ENCODE results near the gene VWDE. TPM values are rescaled to one million over a fixed set of nuclear protein-coding genes. Genes with fewer than 3 reads are reported as not detected.
"Not testable (repeated sequence)": the region's sequence is repeated elsewhere in the genome, so short reads cannot be mapped to it uniquely, and the experiment has no call there.

Gene VWDE
- total RNA-seq (2022) (3.0 and 3.1 TPM in 2 replicates), Bru-seq, nascent RNA (percentile 41 among the genes with signal in this experiment), BruChase-seq, experiment 1, labeled RNA remaining after a 6-hour chase (percentile 25 among the genes with signal in this experiment), BruChase-seq, experiment 2, labeled RNA remaining after a 2-hour chase (percentile 42 among the genes with signal in this experiment)
- long read RNA-seq, full-length matches to known transcripts: 1 of 3 reads
- long read RNA-seq, partial matches to known transcripts: 1 of 3 reads
- long read RNA-seq, other reads (novel, unspliced or antisense): 1 of 3 reads

DNA sequence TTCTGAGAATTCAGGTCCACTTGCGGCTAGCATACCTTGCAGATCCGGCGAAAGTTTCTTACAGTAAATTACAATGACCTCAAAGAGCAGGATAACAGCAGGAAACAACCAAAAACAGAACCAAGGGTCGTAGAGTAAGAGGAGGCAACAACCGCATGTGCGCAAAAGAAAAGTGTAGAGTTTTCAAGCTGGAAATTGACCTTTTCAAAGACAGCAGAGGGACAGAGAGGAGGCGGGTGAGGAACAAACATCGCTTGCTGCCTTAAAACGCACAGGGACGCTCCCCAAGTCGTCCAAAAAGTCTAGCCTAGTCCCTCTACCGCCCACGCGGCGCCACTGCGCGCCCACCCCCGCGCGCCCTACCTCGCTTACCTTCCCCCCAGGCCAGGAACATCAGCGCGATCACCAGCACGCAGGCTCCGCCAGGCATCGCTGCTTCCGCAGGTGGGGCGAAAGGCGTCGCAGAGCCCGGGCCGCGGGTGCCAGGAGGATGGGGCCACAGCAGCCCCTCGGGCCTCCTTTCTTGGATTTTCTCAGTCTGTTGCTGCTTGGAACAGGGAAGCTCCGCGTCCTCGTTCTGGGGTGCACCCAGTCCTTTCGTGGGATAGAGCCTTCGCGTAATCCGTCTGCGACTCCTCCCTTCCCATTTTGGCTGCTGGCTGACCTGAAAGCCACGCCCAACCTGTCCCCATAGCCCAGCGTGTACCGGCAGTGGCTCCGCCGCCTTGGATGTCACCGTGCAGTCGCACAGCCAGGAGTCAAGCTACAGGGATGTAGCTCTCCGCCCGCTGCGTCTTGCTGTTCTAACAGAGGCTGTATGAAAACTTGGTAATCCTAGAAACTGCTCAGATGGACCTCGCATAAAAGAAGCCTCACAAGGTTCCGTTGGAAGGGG lies at the start of gene VWDE:
VWDE (minus strand) TSS at position 579 of the 895 bp plus-strand sequence; CDS start at position 430, 149 bp downstream.
- BruUV-seq (replicated peaks): no TSS peak
- CTCF ChIA-PET: interaction anchor here (0.6 to 1.7 kb wide), 11 partner anchors 12 to 860 kb away, joined by 3 to 5 read pairs (median 4); no protein-coding TSS in a partner anchor
- DNase-seq (ENCODE audit: unreplicated experiment): peak; percentile 49
- Mint-ChIP-seq H3K27me3 (ENCODE audit: insufficient read depth, unreplicated experiment) (peaks cover 16% of the 10 kb centered on the region), H3K27ac (ENCODE audit: low read depth, unreplicated experiment) (peak within 1 kb of the TSS; percentile 20), H3K36me3 (ENCODE audit: insufficient read depth, unreplicated experiment) (no peaks in the 10 kb centered on the region), H3K9me3 (ENCODE audit: unreplicated experiment) (peaks cover 11% of the 10 kb centered on the region), H3K4me1 (ENCODE audit: insufficient read depth, unreplicated experiment) (no peaks in the 10 kb centered on the region), H3K4me3 (ENCODE audit: unreplicated experiment) (peak within 1 kb of the TSS; percentile 75)
- intact Hi-C loops (cut with micrococcal nuclease): no loop called here
- POLR2A ChIA-PET: interaction anchor here (0.5 to 2.7 kb wide), 8 partner anchors 12 to 1483 kb away, joined by 3 to 16 read pairs (median 4); partner anchors contain the start of gene TMEM106B
- TF ChIP-seq, protein P1, sequence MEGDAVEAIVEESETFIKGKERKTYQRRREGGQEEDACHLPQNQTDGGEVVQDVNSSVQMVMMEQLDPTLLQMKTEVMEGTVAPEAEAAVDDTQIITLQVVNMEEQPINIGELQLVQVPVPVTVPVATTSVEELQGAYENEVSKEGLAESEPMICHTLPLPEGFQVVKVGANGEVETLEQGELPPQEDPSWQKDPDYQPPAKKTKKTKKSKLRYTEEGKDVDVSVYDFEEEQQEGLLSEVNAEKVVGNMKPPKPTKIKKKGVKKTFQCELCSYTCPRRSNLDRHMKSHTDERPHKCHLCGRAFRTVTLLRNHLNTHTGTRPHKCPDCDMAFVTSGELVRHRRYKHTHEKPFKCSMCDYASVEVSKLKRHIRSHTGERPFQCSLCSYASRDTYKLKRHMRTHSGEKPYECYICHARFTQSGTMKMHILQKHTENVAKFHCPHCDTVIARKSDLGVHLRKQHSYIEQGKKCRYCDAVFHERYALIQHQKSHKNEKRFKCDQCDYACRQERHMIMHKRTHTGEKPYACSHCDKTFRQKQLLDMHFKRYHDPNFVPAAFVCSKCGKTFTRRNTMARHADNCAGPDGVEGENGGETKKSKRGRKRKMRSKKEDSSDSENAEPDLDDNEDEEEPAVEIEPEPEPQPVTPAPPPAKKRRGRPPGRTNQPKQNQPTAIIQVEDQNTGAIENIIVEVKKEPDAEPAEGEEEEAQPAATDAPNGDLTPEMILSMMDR (IDR thresholded peaks at IDR 0.05; ENCODE audit: unreplicated experiment): no peak

DNA sequence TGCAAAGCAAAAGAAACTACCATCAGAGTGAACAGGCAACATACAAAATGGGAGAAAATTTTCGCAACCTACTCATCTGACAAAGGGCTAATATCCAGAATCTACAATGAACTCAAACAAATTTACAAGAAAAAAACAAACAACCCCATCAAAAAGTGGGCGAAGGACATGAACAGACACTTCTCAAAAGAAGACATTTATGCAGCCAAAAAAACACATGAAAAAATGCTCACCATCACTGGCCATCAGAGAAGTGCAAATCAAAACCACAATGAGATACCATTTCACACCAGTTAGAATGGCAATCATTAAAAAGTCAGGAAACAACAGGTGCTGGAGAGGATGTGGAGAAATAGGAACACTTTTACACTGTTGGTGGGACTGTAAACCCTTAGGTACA lies 49.5 kb upstream of the VWDE start:
- H3K27ac Mint-ChIP-seq (ENCODE audit: low read depth, unreplicated experiment); H3K4me1 Mint-ChIP-seq (ENCODE audit: insufficient read depth, unreplicated experiment); H3K4me3 Mint-ChIP-seq (ENCODE audit: unreplicated experiment); BruUV-seq (replicated peaks); intact Hi-C loops (cut with micrococcal nuclease); H3K36me3 Mint-ChIP-seq (ENCODE audit: insufficient read depth, unreplicated experiment); DNase-seq (ENCODE audit: unreplicated experiment); H3K9me3 Mint-ChIP-seq (ENCODE audit: unreplicated experiment): not testable (repeated sequence)
- POLR2A ChIA-PET: interaction anchor here (0.7 kb wide), 1 partner anchor 15 kb away, joined by 3 read pairs; no protein-coding TSS in a partner anchor
- H3K27me3 Mint-ChIP-seq (ENCODE audit: insufficient read depth, unreplicated experiment): peaks cover 16% of the 10 kb centered on the region
- CTCF ChIA-PET: interaction anchor here (0.6 to 7.1 kb wide), 2 partner anchors 37 to 383 kb away, joined by 3 to 125 read pairs; no protein-coding TSS in a partner anchor

DNA sequence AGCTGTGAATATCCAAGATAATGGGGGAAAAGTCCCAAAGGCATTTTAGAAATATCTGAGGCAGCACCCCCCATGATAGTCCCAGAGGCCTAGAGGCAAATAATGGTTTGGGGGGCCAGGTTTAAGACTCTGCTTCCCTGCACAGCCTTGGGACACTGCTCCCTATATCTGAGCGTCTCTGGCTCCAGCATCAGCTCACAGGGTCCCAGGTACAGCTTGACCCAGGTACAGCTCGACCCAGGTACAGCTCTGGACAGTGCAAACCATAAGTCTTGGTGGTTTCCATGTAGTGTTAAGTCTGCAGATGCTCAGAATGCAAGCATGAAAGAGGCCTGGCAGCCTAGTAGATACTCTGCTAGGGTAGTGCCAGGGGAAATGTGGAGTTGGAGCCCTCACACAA lies 47.0 kb upstream of the VWDE start:
- no peak for DNase-seq (ENCODE audit: unreplicated experiment)
- H3K4me1 Mint-ChIP-seq (ENCODE audit: insufficient read depth, unreplicated experiment): no peaks in the 10 kb centered on the region
- no peaks in the 10 kb centered on the region for H3K9me3 Mint-ChIP-seq (ENCODE audit: unreplicated experiment)
- H3K4me3 Mint-ChIP-seq (ENCODE audit: unreplicated experiment): no peak overlapping the region
- no TSS peak for BruUV-seq (replicated peaks)
- peaks cover 16% of the 10 kb centered on the region for H3K27me3 Mint-ChIP-seq (ENCODE audit: insufficient read depth, unreplicated experiment)
- H3K36me3 Mint-ChIP-seq (ENCODE audit: insufficient read depth, unreplicated experiment): no peaks in the 10 kb centered on the region
- TF ChIP-seq, protein P1 (IDR thresholded peaks at IDR 0.05; ENCODE audit: unreplicated experiment): no peak
- H3K27ac Mint-ChIP-seq (ENCODE audit: low read depth, unreplicated experiment): no peak overlapping the region
- ChIA-PET POLR2A (no interaction called here), CTCF (interaction anchor here (1.2 to 1.6 kb wide), 4 partner anchors 9 to 44 kb away, joined by 4 to 8 read pairs (median 5); no protein-coding TSS in a partner anchor)
- intact Hi-C loops (cut with micrococcal nuclease): no loop called here

DNA sequence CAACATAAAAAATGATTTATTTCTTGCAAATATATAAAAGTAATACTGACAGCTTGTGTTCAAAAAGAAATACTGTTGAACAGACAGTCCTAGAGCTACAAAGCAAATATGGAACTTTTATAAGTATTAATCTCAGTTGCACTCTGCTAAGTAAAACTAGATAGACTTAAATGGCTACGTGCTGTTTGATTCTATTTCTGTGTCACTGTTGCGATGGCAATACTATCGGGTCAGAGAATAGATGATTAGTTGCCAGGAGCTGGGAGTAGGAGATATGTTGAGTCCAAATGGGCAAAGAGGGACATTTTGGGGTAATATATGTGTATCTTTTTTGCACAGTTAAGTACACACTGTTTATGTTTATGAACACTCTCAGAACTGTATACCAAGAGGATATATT lies 41.1 kb upstream of the VWDE start:
- intact Hi-C loops (cut with micrococcal nuclease): no loop called here

More for the DNA sequence above, 41.1 kb upstream of the VWDE start:
- DNase-seq (ENCODE audit: unreplicated experiment): no peak
- no TSS peak for BruUV-seq (replicated peaks)
- H3K36me3 Mint-ChIP-seq (ENCODE audit: insufficient read depth, unreplicated experiment): no peaks in the 10 kb centered on the region
- TF ChIP-seq, protein P1 (IDR thresholded peaks at IDR 0.05; ENCODE audit: unreplicated experiment): no peak
- POLR2A ChIA-PET: no interaction called here
- peaks cover 17% of the 10 kb centered on the region for H3K27me3 Mint-ChIP-seq (ENCODE audit: insufficient read depth, unreplicated experiment)
- H3K4me3 Mint-ChIP-seq (ENCODE audit: unreplicated experiment): no peak overlapping the region
- no peak overlapping the region for H3K27ac Mint-ChIP-seq (ENCODE audit: low read depth, unreplicated experiment)
- no peaks in the 10 kb centered on the region for H3K9me3 Mint-ChIP-seq (ENCODE audit: unreplicated experiment)
- no peaks in the 10 kb centered on the region for H3K4me1 Mint-ChIP-seq (ENCODE audit: insufficient read depth, unreplicated experiment)
- CTCF ChIA-PET: interaction anchor here (0.6 to 4.0 kb wide), 4 partner anchors 11 to 52 kb away, joined by 3 to 36 read pairs (median 12); no protein-coding TSS in a partner anchor

Measured in MCF 10A (cell line).